Gastrocnemius medialis (tissue), 4 donors: ENCODE data around the gene EPB41L5. TPM values are rescaled to one million over a fixed set of nuclear protein-coding genes. Genes with fewer than 3 reads are reported as not detected.

Source experiments
- ATAC-seq, 2 donors: fragments of 150-250 bp; one replicate each; pipeline ENCODE4 v1.9.1; 2016
- DNase-seq, 2 donors: peaks; one replicate each; pipeline ENCODE4 v3.0.0-alpha.2; 2019
- H3K27ac ChIP-seq, 4 donors: fragments of 200-600 bp; sonication (generic); 1 replicate in 1 of 4; 2 replicates in 3 of 4; pipeline ENCODE4 v1.5.1; 2016 to 2018; ENCODE audit warnings: mild to moderate bottlenecking in 2 of 4, moderate library complexity in 1 of 4
- H3K27me3 ChIP-seq, 3 donors: fragments of 200-600 bp; sonication (generic) in 2 of 3; 1 replicate in 1 of 3; 2 replicates in 2 of 3; pipeline versions ENCODE4 v1.5.1 to v1.6.0; 2016 to 2019; ENCODE audit warnings: mild to moderate bottlenecking in 1 of 3, moderate library complexity in 1 of 3
- H3K36me3 ChIP-seq, 2 donors: fragments of 200-600 bp; sonication (generic) in 1 of 2; one replicate each; pipeline ENCODE4 v1.5.1; 2017 to 2018
- H3K4me1 ChIP-seq, 2 donors: fragments of 200-600 bp; sonication (generic) in 1 of 2; one replicate each; pipeline ENCODE4 v1.5.1; 2016 to 2017; ENCODE audit warnings: mild to moderate bottlenecking in 2 of 2
- H3K4me3 ChIP-seq, 4 donors: fragments of 200-600 bp; sonication (generic) in 3 of 4; 1 replicate in 1 of 4; 2 replicates in 3 of 4; pipeline ENCODE4 v1.5.1; 2016 to 2019; ENCODE audit warnings: mild to moderate bottlenecking in 2 of 4
- H3K9me3 ChIP-seq, 3 donors: fragments of 200-600 bp; sonication (generic) in 2 of 3; 1 replicate in 1 of 3; 2 replicates in 2 of 3; pipeline ENCODE4 v1.5.1; 2016 to 2019
- POLR2A ChIP-seq, 2 donors: fragments of 450-650 bp; IDR thresholded peaks; one replicate each; pipeline ENCODE4 v1.6.1; 2017; ENCODE audit warnings: antibody characterized with exemption in 2 of 2, mild to moderate bottlenecking in 2 of 2, moderate library complexity in 2 of 2
- in situ Hi-C, 4 donors: fragments of 200-750 bp; cut with MboI; loops; one replicate each; pipeline versions ENCODE4 v1.15.0 to v1.8.0; 2017; ENCODE audit warnings: low sequenced_read_pairs in 4 of 4
- intact Hi-C: fragments of 100-400 bp; cut with DNase I; formaldehyde crosslinking; loops from one replicate; pipeline ENCODE4 v1.15.1; 2023; ENCODE audit warnings: low total_unique reads
- total RNA-seq, 4 donors: library from RNA; depleted of rRNA; stranded (reverse); fragments of >200 nt; gene quantifications; one replicate each; pipeline versions ENCODE4 v1.1.0 to v1.2.3, GENCODE V29; 2016
- TF ChIP-seq, protein P1 (sequence below), 5 experiments: fragments of 450-650 bp in 3 of 5; fragments of 200-600 bp in 2 of 5; sonication (generic) in 2 of 5; IDR thresholded peaks in 4 of 5; conservative IDR thresholded peaks in 1 of 5; 1 replicate in 4 of 5; 2 replicates in 1 of 5; pipeline ENCODE4 v1.5.1; 2016 to 2019; ENCODE audit warnings: antibody characterized with exemption in 5 of 5, mild to moderate bottlenecking in 3 of 5, moderate library complexity in 3 of 5

EPB41L5 gene
- total RNA-seq, 4 donors from 2014 or later, result 8.3 to 41.1 (median 12.7) TPM

DNA sequence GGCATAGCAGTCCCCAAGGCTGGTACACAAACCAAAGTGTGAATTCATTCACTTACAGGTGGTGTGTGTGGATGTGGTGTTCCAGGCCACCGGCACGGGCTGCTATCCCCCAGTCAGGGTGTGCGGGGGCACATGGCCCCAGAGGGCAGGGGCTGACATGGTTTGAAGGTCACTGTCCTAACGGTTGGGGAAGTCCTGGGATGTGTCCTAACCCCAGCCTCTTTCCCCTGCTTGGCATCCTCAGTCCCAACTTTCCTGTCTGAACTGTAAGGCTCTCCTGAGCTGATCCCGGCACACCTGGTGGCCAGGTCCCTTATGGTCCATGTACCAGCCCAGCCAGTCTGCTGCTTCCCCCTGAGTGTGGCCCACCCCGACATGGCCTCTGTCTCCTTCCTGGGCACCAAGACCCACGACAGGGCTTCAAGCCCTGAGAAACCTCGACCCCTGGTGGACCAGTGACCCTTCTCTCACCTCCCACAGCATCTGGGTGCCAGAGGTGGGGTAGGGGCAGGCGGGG lies 212.7 kb downstream of the EPB41L5 start:
- no peak overlapping the region for H3K4me3 ChIP-seq
- H3K4me1 ChIP-seq, result peaks cover 28 to 31% of the 10 kb centered on the region in 2 donors
- no peaks in the 10 kb centered on the region for H3K9me3 ChIP-seq
- intact Hi-C loops (loop anchor here (10.0 kb wide), 1 partner anchor 209 kb away; no protein-coding TSS in a partner anchor), in situ Hi-C loops (no loop called here)
- no peaks in the 10 kb centered on the region for H3K27me3 ChIP-seq
- ATAC-seq, result no peak
- no peak overlapping the region for H3K27ac ChIP-seq
- TF ChIP-seq, protein P1, sequence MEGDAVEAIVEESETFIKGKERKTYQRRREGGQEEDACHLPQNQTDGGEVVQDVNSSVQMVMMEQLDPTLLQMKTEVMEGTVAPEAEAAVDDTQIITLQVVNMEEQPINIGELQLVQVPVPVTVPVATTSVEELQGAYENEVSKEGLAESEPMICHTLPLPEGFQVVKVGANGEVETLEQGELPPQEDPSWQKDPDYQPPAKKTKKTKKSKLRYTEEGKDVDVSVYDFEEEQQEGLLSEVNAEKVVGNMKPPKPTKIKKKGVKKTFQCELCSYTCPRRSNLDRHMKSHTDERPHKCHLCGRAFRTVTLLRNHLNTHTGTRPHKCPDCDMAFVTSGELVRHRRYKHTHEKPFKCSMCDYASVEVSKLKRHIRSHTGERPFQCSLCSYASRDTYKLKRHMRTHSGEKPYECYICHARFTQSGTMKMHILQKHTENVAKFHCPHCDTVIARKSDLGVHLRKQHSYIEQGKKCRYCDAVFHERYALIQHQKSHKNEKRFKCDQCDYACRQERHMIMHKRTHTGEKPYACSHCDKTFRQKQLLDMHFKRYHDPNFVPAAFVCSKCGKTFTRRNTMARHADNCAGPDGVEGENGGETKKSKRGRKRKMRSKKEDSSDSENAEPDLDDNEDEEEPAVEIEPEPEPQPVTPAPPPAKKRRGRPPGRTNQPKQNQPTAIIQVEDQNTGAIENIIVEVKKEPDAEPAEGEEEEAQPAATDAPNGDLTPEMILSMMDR (IDR thresholded peaks at IDR 0.05 in 4 of 5, conservative IDR thresholded peaks at IDR 0.05 in 1 of 5), result no peak
- no peak for TF ChIP-seq POLR2A (IDR thresholded peaks at IDR 0.05)
- H3K36me3 ChIP-seq, result no peaks in the 10 kb centered on the region
- peak in 1 of 2 donors; percentile 9 for DNase-seq

DNA sequence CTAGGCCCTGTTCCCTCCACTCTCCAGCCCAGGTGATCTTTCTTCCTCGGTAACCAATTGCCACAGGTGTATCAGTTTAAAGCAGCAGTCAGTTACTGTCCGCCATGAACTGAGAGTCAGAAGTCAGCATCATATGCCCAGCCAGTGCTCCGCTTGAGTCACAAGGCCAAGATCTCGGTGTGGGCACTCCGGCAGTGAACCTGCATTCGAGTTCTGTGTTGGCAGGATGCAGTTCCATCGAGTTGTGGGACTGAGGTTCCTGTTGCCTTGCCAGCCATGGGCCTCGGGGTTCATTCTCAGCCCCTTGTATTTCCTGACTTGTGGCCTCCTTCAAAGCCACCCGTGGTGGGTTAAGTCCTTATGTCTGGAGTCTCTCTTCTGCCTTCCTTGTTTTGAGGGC lies 213.4 kb downstream of the EPB41L5 start:
- peak in 1 of 2 donors; percentile 4 for DNase-seq
- no peaks in the 10 kb centered on the region for H3K9me3 ChIP-seq
- in situ Hi-C loops (no loop called here), intact Hi-C loops (loop anchor here (10.0 kb wide), 1 partner anchor 208 kb away; no protein-coding TSS in a partner anchor)
- TF ChIP-seq, protein P1 (IDR thresholded peaks at IDR 0.05 in 4 of 5, conservative IDR thresholded peaks at IDR 0.05 in 1 of 5), result no peak
- no peak for TF ChIP-seq POLR2A (IDR thresholded peaks at IDR 0.05)
- H3K27ac ChIP-seq, result no peak overlapping the region
- no peaks in the 10 kb centered on the region for H3K27me3 ChIP-seq
- ATAC-seq, result no peak
- H3K4me1 ChIP-seq, result peaks cover 22 to 30% of the 10 kb centered on the region in 2 donors
- no peaks in the 10 kb centered on the region for H3K36me3 ChIP-seq
- H3K4me3 ChIP-seq, result no peak overlapping the region

DNA sequence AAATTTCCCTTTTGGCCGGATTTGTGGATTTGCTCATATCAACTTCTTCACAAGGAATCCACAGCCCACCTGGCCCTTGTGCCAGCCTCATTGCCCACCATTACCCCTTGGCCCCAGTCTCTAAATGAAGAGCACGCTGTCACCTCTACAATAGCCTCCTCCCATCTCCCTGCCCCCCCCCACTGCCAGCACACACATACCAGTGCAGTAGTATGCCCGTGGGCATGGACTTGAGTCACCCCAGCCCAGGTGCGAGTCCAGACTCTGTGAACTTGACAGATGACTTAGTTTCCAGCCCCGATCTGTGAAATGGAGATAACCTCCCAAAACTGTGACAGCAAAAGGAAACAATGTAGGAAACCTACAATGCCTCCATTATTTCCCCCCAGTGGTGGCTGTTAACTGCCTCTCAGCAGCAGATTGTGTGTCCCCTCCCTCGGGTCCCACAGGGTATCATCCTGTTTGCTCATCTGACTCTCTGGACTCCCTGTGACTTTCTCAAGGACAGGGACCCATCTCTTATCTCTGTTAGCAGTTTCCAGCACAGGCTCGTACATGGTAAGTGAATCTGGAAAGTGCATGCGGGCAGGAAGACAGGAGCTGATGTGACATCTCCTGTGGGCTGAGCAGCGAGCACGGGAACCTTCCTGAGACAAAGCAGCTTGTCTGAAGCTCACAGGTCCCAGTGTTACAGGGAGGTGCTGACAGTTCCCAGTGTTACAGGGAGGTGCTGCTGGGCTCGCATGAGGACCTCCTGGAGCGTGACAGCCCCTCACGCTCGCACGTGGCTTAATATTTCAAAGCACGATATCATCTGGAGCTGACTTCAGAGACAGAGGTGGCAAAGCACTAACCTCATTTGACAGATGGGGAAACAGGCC lies 214.5 kb downstream of the EPB41L5 start:
- H3K27ac ChIP-seq, result no peak overlapping the region
- in situ Hi-C loops, result no loop called here
- ATAC-seq (no peak), DNase-seq (peak in 1 of 2 donors; percentile 7)
- H3K9me3 ChIP-seq, result no peaks in the 10 kb centered on the region
- no peaks in the 10 kb centered on the region for H3K27me3 ChIP-seq
- H3K4me3 ChIP-seq, result no peak overlapping the region
- TF ChIP-seq, protein P1 (IDR thresholded peaks at IDR 0.05 in 4 of 5, conservative IDR thresholded peaks at IDR 0.05 in 1 of 5), result no peak
- no peak for TF ChIP-seq POLR2A (IDR thresholded peaks at IDR 0.05)
- intact Hi-C loops, result loop anchor here (10.0 kb wide), 1 partner anchor 207 kb away; no protein-coding TSS in a partner anchor
- H3K36me3 ChIP-seq, result no peaks in the 10 kb centered on the region
- H3K4me1 ChIP-seq, result peaks cover 11 to 19% of the 10 kb centered on the region in 2 donors

- no peak overlapping the region for H3K27ac ChIP-seq
- intact Hi-C loops, result loop anchor here (10.0 kb wide), 1 partner anchor 206 kb away; no protein-coding TSS in a partner anchor
- H3K9me3 ChIP-seq, result no peaks in the 10 kb centered on the region
- DNase-seq (no peak), ATAC-seq (no peak)
- in situ Hi-C loops, result no loop called here
- H3K4me3 ChIP-seq, result no peak overlapping the region
- H3K4me1 ChIP-seq, result peaks cover 13 to 15% of the 10 kb centered on the region in 2 donors
- TF ChIP-seq, protein P1 (IDR thresholded peaks at IDR 0.05 in 4 of 5, conservative IDR thresholded peaks at IDR 0.05 in 1 of 5), result no peak
- TF ChIP-seq POLR2A (IDR thresholded peaks at IDR 0.05), result no peak
- no peaks in the 10 kb centered on the region for H3K36me3 ChIP-seq
- H3K27me3 ChIP-seq, result no peaks in the 10 kb centered on the region
These were observed 215.6 kb downstream of the EPB41L5 start for GRCh38 chr2:120228503-120228902.

Other genes starting within 250 kb of the EPB41L5 start
- 10 to 100 TPM; 10.8 to 23.5 (median 15.4) TPM for gene TMEM185B, start 210.3 kb downstream of the EPB41L5 start, total RNA-seq
- gene RALB, start 239.8 kb downstream of the EPB41L5 start, total RNA-seq, result 10 to 100 TPM; 20.1 to 45.0 (median 30.4) TPM